HepG2 (cell line): ENCODE data around the gene APLP1. TPM values are rescaled to one million over a fixed set of nuclear protein-coding genes. Genes with fewer than 3 reads are reported as not detected.
A peak's percentile ranks its signal among the peaks of the same experiment; 100 is the strongest.

ENCODE experiments used
- EZH2 ChIP-seq: conservative IDR thresholded peaks from 2 replicates; pipeline ENCODE4 v1.6.1; 2012; ENCODE audit warnings: mild to moderate bottlenecking, low read depth, low read length, moderate library complexity
- FOSL2 ChIP-seq: sonication (generic); formaldehyde crosslinking; IDR thresholded peaks from 2 replicates; pipeline ENCODE4 v1.4.0; 2020; ENCODE audit warnings: missing genetic modification reagents
- GTF2F1 ChIP-seq: fragments of 150-350 bp; IDR thresholded peaks from 2 replicates; pipeline ENCODE4 v1.6.1; 2014; ENCODE audit warnings: low read length
- JDP2 ChIP-seq: sonication (generic); formaldehyde crosslinking; IDR thresholded peaks from 2 replicates; pipeline ENCODE4 v1.8.1; 2022; ENCODE audit warnings: missing genetic modification reagents, borderline replicate concordance
- PAF1 ChIP-seq: IDR thresholded peaks from 2 replicates; pipeline ENCODE4 v1.6.1; 2016; ENCODE audit warnings: missing genetic modification reagents, missing compliant biosample characterization
- PAX8 ChIP-seq: sonication (generic); formaldehyde crosslinking; IDR thresholded peaks from 2 replicates; pipeline ENCODE4 v1.8.0; 2022; ENCODE audit warnings: mild to moderate bottlenecking, missing genetic modification reagents, borderline replicate concordance
- PHB2 ChIP-seq: fragments of 450-650 bp; IDR thresholded peaks from 2 replicates; pipeline ENCODE4 v1.6.1; 2018; ENCODE audit not compliant: partially characterized antibody
- RBFOX2 ChIP-seq: fragments of 200-400 bp; formaldehyde crosslinking; IDR thresholded peaks from 2 replicates; pipeline ENCODE4 v1.6.1; 2017; ENCODE audit warnings: low read depth, mild to moderate bottlenecking, low read length
- SMAD1 ChIP-seq: sonication (generic); formaldehyde crosslinking; IDR thresholded peaks from 2 replicates; pipeline ENCODE4 v1.4.0; 2020; ENCODE audit warnings: missing genetic modification reagents, low read depth, mild to moderate bottlenecking, borderline replicate concordance
- ZFP82 ChIP-seq: sonication (generic); formaldehyde crosslinking; IDR thresholded peaks from 2 replicates; pipeline ENCODE4 v1.5.1; 2020; ENCODE audit warnings: mild to moderate bottlenecking, missing genetic modification reagents, borderline replicate concordance
- ZMAT3 ChIP-seq: sonication (generic); formaldehyde crosslinking; conservative IDR thresholded peaks from 2 replicates; pipeline ENCODE4 v1.7.0; 2021; ENCODE audit warnings: missing genetic modification reagents
- ZNF136 ChIP-seq: sonication (generic); formaldehyde crosslinking; IDR thresholded peaks from 2 replicates; pipeline ENCODE4 v1.8.1; 2022; ENCODE audit warnings: low read depth, mild to moderate bottlenecking, moderate library complexity, missing genetic modification reagents
- ZNF17 ChIP-seq: sonication (generic); formaldehyde crosslinking; IDR thresholded peaks from 2 replicates; pipeline ENCODE4 v1.5.0; 2020; ENCODE audit warnings: mild to moderate bottlenecking, missing genetic modification reagents
- ZNF205 ChIP-seq: IDR thresholded peaks from 2 replicates; pipeline ENCODE4 v1.6.1; 2018; ENCODE audit warnings: missing biosample characterization, missing genetic modification reagents
- ZNF329 ChIP-seq: sonication (generic); formaldehyde crosslinking; IDR thresholded peaks from 2 replicates; pipeline ENCODE4 v1.9.0; 2021; ENCODE audit warnings: low read depth, mild to moderate bottlenecking, missing genetic modification reagents
- ZNF335 ChIP-seq: sonication (generic); formaldehyde crosslinking; IDR thresholded peaks from 2 replicates; pipeline ENCODE4 v1.4.0; 2020; ENCODE audit warnings: missing genetic modification reagents
- ZNF543 ChIP-seq: sonication (generic); formaldehyde crosslinking; IDR thresholded peaks from 2 replicates; pipeline ENCODE4 v1.4.0; 2020; ENCODE audit warnings: mild to moderate bottlenecking, missing genetic modification reagents
- ZNF614 ChIP-seq: IDR thresholded peaks from 2 replicates; pipeline ENCODE4 v1.6.1; 2018; ENCODE audit warnings: missing biosample characterization, missing genetic modification reagents, inconsistent platforms, borderline replicate concordance
- ZNF629 ChIP-seq: sonication (generic); formaldehyde crosslinking; conservative IDR thresholded peaks from 2 replicates; pipeline ENCODE4 v1.5.0; 2020; ENCODE audit warnings: missing genetic modification reagents
- polyA plus RNA-seq, 8 experiments: library from polyadenylated mRNA; depleted of rRNA in 3 of 8; stranded (reverse) in 7 of 8; unstranded in 1 of 8; fragments of >200 nt; fragmentation: Illumina TruSeq in 4 of 8; extraction: Trizol in 4 of 8; gene quantifications; 2 replicates each; pipeline versions ENCODE4 v1.2.1 to v1.2.3, GENCODE V29; 2011 to 2016; ENCODE audit warnings: low read depth in 4 of 8, missing spikeins in 1 of 8, mixed read lengths in 1 of 8; ENCODE audit not compliant: insufficient read depth in 1 of 8
- total RNA-seq, 5 experiments: library from RNA; depleted of rRNA; stranded (reverse); fragments of >200 nt; fragmentation: Illumina TruSeq; extraction: Trizol; gene quantifications; 2 replicates each; pipeline ENCODE4 v1.2.3, GENCODE V29; 2016; ENCODE audit warnings: low read depth in 1 of 5
- TF ChIP-seq, protein P1 (sequence below): sonication (generic); formaldehyde crosslinking; IDR thresholded peaks from 2 replicates; pipeline ENCODE4 v1.5.0; 2020; ENCODE audit warnings: mild to moderate bottlenecking, missing genetic modification reagents, moderate library complexity
- TF ChIP-seq, protein P2 (sequence below): sonication (generic); formaldehyde crosslinking; IDR thresholded peaks from 2 replicates; pipeline ENCODE4 v1.4.0; 2020; ENCODE audit warnings: mild to moderate bottlenecking, missing genetic modification reagents
- TF ChIP-seq, protein P3 (sequence below): fragments of 450-650 bp; IDR thresholded peaks from 2 replicates; pipeline ENCODE4 v1.6.1; 2017; ENCODE audit warnings: mild to moderate bottlenecking
- TF ChIP-seq, protein P4 (sequence below): sonication (generic); formaldehyde crosslinking; IDR thresholded peaks from 2 replicates; pipeline ENCODE4 v1.5.0; 2020; ENCODE audit warnings: missing genetic modification reagents, mild to moderate bottlenecking, borderline replicate concordance

The APLP1 gene
- total and polyA plus RNA-seq, 2 of the 13 experiments (the other 11 are each of a cell fraction or from before 2014, with no cell fraction given), result 2.0 to 2.9 TPM

DNA sequence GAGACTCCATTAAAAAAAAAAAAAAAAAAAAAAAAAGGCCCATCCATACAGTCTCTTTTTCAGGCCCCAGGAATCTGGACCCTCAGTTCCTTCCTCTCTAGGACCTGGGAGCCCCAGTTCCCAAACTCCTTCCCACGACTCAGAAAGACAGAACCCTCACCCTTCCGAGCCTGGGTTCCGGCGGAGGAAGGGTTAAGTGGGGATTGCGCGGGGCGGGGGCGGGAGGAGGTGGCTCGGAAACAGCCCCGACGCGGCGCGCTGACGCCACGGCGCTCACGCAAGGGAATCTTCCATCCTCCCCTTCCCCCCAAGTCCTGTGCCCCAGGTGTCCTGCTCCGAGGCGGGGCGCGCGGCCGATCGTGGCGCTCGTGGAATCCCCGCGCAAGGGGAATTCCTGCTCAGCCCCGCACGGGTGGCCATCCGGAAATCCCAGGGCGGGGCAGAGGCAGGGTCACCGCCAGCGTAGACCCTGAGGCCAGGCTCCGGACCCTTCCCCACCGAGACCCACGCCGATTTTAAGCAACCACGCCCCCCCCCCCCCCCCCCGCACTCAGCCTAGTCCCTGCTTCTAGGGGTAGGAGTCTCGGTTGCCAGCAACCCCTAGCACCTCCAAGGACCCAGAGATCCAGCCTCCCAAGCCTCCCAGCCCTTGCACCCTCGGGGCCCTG, 31.3 kb downstream of the APLP1 start (continued):
- TF ChIP-seq, protein P1, sequence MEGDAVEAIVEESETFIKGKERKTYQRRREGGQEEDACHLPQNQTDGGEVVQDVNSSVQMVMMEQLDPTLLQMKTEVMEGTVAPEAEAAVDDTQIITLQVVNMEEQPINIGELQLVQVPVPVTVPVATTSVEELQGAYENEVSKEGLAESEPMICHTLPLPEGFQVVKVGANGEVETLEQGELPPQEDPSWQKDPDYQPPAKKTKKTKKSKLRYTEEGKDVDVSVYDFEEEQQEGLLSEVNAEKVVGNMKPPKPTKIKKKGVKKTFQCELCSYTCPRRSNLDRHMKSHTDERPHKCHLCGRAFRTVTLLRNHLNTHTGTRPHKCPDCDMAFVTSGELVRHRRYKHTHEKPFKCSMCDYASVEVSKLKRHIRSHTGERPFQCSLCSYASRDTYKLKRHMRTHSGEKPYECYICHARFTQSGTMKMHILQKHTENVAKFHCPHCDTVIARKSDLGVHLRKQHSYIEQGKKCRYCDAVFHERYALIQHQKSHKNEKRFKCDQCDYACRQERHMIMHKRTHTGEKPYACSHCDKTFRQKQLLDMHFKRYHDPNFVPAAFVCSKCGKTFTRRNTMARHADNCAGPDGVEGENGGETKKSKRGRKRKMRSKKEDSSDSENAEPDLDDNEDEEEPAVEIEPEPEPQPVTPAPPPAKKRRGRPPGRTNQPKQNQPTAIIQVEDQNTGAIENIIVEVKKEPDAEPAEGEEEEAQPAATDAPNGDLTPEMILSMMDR (CRISPR knock-in tag), result no peak
- no peak for TF ChIP-seq ZNF629 (CRISPR knock-in tag)
- TF ChIP-seq, protein P2, sequence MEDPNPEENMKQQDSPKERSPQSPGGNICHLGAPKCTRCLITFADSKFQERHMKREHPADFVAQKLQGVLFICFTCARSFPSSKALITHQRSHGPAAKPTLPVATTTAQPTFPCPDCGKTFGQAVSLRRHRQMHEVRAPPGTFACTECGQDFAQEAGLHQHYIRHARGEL (CRISPR knock-in tag), result no peak
- TF ChIP-seq ZNF136 (CRISPR knock-in tag), result no peak
- TF ChIP-seq ZFP82, result no peak
- TF ChIP-seq ZNF205, result no peak
- no peak for TF ChIP-seq ZNF329
- TF ChIP-seq PAX8 (CRISPR knock-in tag), result no peak
- no peak for TF ChIP-seq GTF2F1
- TF ChIP-seq FOSL2 (CRISPR knock-in tag), result 0 out of 2 replicates have a peak, but pooled peaks have one; percentile 18
- TF ChIP-seq ZMAT3 (CRISPR knock-in tag), result no peak
- TF ChIP-seq, protein P3, sequence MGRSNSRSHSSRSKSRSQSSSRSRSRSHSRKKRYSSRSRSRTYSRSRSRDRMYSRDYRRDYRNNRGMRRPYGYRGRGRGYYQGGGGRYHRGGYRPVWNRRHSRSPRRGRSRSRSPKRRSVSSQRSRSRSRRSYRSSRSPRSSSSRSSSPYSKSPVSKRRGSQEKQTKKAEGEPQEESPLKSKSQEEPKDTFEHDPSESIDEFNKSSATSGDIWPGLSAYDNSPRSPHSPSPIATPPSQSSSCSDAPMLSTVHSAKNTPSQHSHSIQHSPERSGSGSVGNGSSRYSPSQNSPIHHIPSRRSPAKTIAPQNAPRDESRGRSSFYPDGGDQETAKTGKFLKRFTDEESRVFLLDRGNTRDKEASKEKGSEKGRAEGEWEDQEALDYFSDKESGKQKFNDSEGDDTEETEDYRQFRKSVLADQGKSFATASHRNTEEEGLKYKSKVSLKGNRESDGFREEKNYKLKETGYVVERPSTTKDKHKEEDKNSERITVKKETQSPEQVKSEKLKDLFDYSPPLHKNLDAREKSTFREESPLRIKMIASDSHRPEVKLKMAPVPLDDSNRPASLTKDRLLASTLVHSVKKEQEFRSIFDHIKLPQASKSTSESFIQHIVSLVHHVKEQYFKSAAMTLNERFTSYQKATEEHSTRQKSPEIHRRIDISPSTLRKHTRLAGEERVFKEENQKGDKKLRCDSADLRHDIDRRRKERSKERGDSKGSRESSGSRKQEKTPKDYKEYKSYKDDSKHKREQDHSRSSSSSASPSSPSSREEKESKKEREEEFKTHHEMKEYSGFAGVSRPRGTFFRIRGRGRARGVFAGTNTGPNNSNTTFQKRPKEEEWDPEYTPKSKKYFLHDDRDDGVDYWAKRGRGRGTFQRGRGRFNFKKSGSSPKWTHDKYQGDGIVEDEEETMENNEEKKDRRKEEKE, result no peak
- TF ChIP-seq ZNF17 (CRISPR knock-in tag), result no peak
- no peak for TF ChIP-seq SMAD1 (CRISPR knock-in tag)
- peak; percentile 71 for TF ChIP-seq RBFOX2
- TF ChIP-seq EZH2, result no peak
- TF ChIP-seq ZNF614 (CRISPR knock-in tag), result no peak
- TF ChIP-seq, protein P4, sequence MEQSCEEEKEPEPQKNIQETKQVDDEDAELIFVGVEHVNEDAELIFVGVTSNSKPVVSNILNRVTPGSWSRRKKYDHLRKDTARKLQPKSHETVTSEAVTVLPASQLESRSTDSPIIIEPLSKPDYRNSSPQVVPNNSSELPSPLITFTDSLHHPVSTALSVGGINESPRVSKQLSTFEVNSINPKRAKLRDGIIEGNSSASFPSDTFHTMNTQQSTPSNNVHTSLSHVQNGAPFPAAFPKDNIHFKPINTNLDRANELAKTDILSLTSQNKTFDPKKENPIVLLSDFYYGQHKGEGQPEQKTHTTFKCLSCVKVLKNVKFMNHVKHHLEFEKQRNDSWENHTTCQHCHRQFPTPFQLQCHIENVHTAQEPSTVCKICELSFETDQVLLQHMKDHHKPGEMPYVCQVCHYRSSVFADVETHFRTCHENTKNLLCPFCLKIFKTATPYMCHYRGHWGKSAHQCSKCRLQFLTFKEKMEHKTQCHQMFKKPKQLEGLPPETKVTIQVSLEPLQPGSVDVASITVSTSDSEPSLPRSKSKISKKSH, result no peak
- TF ChIP-seq PAF1, result no peak
- TF ChIP-seq PHB2, result no peak
- TF ChIP-seq ZNF543, result no peak; the same call in 1 of the 2 replicates
- no peak for TF ChIP-seq ZNF335 (CRISPR knock-in tag)
- TF ChIP-seq JDP2 (CRISPR knock-in tag), result no peak
